Activated T-helper 17 cell treated with anti-CD3 and anti-CD28 coated beads, Interleukin-2, amount 50 U/mL, for 72 hours (primary cell): ENCODE measurements around the gene MORC3. TPM values are rescaled to one million over a fixed set of nuclear protein-coding genes. Genes with fewer than 3 reads are reported as not detected.
A peak's percentile ranks its signal among the peaks of the same experiment; 100 is the strongest.
"Not testable (repeated sequence)": the region's sequence is repeated elsewhere in the genome, so short reads cannot be mapped to it uniquely, and the experiment has no call there.

Experiments used
- ATAC-seq: fragments of 150-1000 bp; cut with Tn5 transposase; replicated peaks from 2 replicates; pipeline ENCODE4 v1.10.0; 2021; ENCODE audit warnings: mild to moderate bottlenecking, moderate library complexity
- H3K27ac Mint-ChIP-seq: one replicate; pipeline ENCODE4 v1.8.0; 2022; ENCODE audit warnings: mixed read lengths
- H3K27me3 Mint-ChIP-seq: one replicate; pipeline ENCODE4 v1.8.0; 2022; ENCODE audit warnings: mixed read lengths
- H3K36me3 Mint-ChIP-seq: one replicate; pipeline ENCODE4 v1.8.0; 2022; ENCODE audit warnings: low read depth, mild to moderate bottlenecking, mixed read lengths
- H3K4me1 Mint-ChIP-seq: one replicate; pipeline ENCODE4 v1.8.0; 2022; ENCODE audit warnings: mixed read lengths
- H3K4me3 Mint-ChIP-seq: one replicate; pipeline ENCODE4 v1.8.0; 2022; ENCODE audit warnings: mild to moderate bottlenecking, mixed read lengths
- H3K9me3 Mint-ChIP-seq: one replicate; pipeline ENCODE4 v1.8.0; 2022; ENCODE audit warnings: mixed read lengths
- total RNA-seq, 2 donors: library from RNA; stranded (reverse); gene quantifications; one replicate each; pipeline ENCODE4 v1.2.3, GENCODE V29; 2022

The MORC3 gene
- total RNA-seq, 2 donors from 2014 or later = 29.5 to 52.4 TPM

- H3K27me3 Mint-ChIP-seq, ATAC-seq, H3K4me3 Mint-ChIP-seq, H3K27ac Mint-ChIP-seq, H3K9me3 Mint-ChIP-seq, H3K4me1 Mint-ChIP-seq: not testable (repeated sequence)
- peaks cover 11% of the 10 kb centered on the region for H3K36me3 Mint-ChIP-seq
Measured at GRCh38 chr21:36316045-36316444, 4.0 kb upstream of the MORC3 start.

- Mint-ChIP-seq H3K4me3 (no peak overlapping the region), H3K9me3 (no peaks in the 10 kb centered on the region), H3K36me3 (peaks cover 20% of the 10 kb centered on the region), H3K27ac (no peak overlapping the region), H3K27me3 (no peaks in the 10 kb centered on the region), H3K4me1 (peaks cover 10% of the 10 kb centered on the region)
- no peak for ATAC-seq
Measured at GRCh38 chr21:36316872-36317484, 3.0 kb upstream of the MORC3 start.

- H3K9me3 Mint-ChIP-seq, ATAC-seq, H3K27me3 Mint-ChIP-seq: not testable (repeated sequence)
- Mint-ChIP-seq H3K36me3 (peaks cover 41% of the 10 kb centered on the region), H3K27ac (peak overlapping the region; percentile 97), H3K4me3 (peak overlapping the region; percentile 95), H3K4me1 (peaks cover 25% of the 10 kb centered on the region)
Measured at GRCh38 chr21:36319406-36319766, 611 bp upstream of the MORC3 start.

DNA sequence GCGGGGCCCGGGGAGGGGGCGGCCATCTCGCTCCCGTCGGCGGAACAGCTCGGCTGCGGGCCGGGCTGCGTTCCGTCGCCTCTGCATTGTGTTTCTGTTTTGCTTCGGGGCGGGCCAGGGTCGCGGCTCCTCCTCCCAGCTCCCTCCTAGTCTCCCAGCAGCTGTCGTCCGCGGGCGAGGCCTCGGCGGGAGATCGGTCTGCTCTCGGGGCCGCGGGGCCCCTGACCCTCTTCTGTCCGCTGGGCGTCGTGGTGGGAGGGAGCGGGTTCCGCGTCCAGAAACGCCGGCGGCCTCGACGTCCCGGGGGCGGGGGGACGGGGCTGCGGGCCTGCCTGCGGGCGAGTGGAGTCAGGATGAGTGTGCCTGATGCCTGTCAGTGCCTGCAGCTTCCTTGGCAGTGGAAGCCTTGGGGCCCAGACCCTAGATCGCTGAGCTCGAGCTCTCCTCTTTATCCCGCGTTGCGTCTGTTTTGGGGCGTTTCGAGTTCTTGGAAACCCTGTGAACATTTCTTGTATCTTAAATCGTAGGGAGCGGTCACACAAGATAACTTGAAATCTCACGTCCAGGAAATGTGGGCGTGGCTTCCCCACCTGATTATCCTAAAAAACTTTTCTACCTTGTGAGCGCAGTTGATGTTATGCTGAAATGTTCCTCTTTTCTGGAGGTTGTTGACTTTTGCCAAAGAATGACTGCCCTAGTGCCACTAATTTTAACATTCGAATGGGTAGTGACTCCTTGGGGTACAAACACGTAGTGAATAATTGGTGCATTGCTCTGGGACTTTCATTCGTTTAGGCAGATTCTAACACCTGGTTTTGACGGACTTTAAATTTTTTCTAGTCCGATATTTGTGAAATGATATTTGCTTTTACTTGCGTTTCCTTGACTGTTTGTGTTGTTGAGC lies 676 bp downstream of the MORC3 start:
- peak overlapping the region; percentile 77 for H3K27ac Mint-ChIP-seq
- peak overlapping the region; percentile 95 for H3K4me3 Mint-ChIP-seq
- no peaks in the 10 kb centered on the region for H3K27me3 Mint-ChIP-seq
- H3K9me3 Mint-ChIP-seq = no peaks in the 10 kb centered on the region
- H3K4me1 Mint-ChIP-seq = peaks cover 29% of the 10 kb centered on the region
- H3K36me3 Mint-ChIP-seq = peaks cover 54% of the 10 kb centered on the region
- ATAC-seq = peak; percentile 61

DNA sequence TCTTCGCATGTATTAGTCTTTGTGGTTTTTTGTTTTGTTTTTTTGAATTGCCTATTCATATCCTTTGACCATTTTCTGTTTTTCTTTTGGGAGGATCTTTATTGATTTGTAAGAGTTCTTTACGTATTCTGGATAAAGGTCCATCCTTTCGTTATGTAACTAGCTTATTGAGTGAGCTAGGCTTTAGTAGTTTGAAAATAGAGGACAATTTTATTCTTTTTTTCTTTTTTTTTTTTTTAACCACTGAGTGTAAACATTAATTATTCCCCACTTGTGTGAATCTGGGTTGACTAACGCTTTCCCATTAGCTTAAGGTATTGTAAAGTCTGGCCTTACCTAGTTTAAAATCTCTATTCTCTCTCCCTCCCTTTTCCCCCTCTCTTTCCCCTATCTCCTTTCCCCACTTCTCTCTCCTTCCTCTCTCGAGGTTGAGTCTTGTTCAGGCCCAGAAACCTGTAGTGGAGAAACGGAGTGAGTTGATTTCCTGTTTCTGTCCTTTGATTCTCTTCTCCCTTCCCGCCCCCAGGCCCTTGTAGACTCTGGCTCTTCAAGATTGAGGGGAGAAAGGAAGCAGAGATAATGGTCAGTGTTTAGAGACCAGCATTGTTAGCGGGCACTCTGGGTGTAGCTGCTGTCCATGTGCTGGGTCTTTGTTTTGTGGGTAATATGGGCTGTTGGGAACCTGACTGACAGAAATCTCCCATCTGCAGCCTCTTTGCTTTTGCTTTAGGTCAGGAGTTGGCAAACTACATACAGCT lies 1.5 kb downstream of the MORC3 start:
- H3K4me3 Mint-ChIP-seq = peak overlapping the region; percentile 95
- H3K36me3 Mint-ChIP-seq = peaks cover 55% of the 10 kb centered on the region
- H3K4me1 Mint-ChIP-seq = peaks cover 29% of the 10 kb centered on the region
- no peaks in the 10 kb centered on the region for H3K27me3 Mint-ChIP-seq
- peak overlapping the region; percentile 77 for H3K27ac Mint-ChIP-seq
- ATAC-seq = no peak
- no peaks in the 10 kb centered on the region for H3K9me3 Mint-ChIP-seq

DNA sequence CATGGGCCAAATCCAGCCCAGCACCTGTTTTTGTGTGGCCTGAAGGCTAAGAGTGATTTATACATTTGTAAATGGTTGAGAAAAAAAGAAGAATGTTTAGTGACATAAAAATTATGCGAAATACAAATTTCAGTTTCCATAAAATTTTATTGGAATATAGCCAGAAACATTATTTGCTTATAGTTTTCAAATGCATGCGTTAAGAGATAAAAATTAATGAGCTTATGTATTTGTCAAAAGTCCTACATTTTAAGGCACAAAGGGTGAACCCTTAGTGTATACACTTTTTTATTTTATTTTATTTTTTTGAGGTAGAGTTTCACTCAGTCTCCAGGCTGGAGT lies 2.1 kb downstream of the MORC3 start:
- ATAC-seq = no peak
- H3K36me3 Mint-ChIP-seq = peaks cover 56% of the 10 kb centered on the region
- H3K4me1 Mint-ChIP-seq = peaks cover 29% of the 10 kb centered on the region
- no peaks in the 10 kb centered on the region for H3K9me3 Mint-ChIP-seq
- H3K27me3 Mint-ChIP-seq = no peaks in the 10 kb centered on the region
- peak overlapping the region; percentile 77 for H3K27ac Mint-ChIP-seq
- H3K4me3 Mint-ChIP-seq = peak overlapping the region; percentile 95

DNA sequence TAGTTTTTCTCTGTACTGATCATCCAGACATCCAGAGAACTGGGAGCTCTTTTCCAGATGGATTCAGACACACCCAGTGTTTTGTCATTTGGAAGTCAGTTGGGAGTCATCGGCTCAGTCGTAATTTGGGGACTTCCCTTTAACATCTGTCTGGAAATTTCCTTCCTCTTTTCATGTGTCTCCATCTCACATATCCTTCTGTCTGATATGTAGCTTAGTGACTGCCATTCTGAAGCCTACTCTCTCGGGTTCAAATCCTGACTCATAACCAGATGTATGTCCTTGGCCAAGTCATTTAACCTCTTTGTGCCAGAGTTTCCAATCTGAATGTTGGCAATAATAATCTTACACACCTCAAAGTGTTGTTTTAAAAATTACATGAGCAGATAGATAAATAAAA lies 3.0 kb downstream of the MORC3 start:
- H3K4me1 Mint-ChIP-seq = peaks cover 29% of the 10 kb centered on the region
- ATAC-seq = no peak

GRCh38 chr21:36325373-36326010 lies 5.5 kb downstream of the MORC3 start:
- peaks cover 31% of the 10 kb centered on the region for H3K4me1 Mint-ChIP-seq

More for the DNA sequence above, 3.0 kb downstream of the MORC3 start:
- H3K4me3 Mint-ChIP-seq = peak overlapping the region; percentile 95
- H3K27ac Mint-ChIP-seq = peak overlapping the region; percentile 79
- peaks cover 60% of the 10 kb centered on the region for H3K36me3 Mint-ChIP-seq
- no peaks in the 10 kb centered on the region for H3K9me3 Mint-ChIP-seq
- H3K27me3 Mint-ChIP-seq = no peaks in the 10 kb centered on the region

GRCh38 chr21:36330904-36331303 lies 10.9 kb downstream of the MORC3 start:
- Mint-ChIP-seq H3K4me1 (peaks cover 12% of the 10 kb centered on the region), H3K4me3 (no peak overlapping the region), H3K27me3 (no peaks in the 10 kb centered on the region), H3K27ac (peak overlapping the region; percentile 40), H3K9me3 (no peaks in the 10 kb centered on the region), H3K36me3 (peaks cover 68% of the 10 kb centered on the region)
- ATAC-seq = peak; percentile 64

More at GRCh38 chr21:36325373-36326010, 5.5 kb downstream of the MORC3 start:
- Mint-ChIP-seq H3K36me3 (peaks cover 75% of the 10 kb centered on the region), H3K9me3 (no peaks in the 10 kb centered on the region), H3K27ac (no peak overlapping the region), H3K4me3 (no peak overlapping the region), H3K27me3 (no peaks in the 10 kb centered on the region)
- ATAC-seq = no peak

DNA sequence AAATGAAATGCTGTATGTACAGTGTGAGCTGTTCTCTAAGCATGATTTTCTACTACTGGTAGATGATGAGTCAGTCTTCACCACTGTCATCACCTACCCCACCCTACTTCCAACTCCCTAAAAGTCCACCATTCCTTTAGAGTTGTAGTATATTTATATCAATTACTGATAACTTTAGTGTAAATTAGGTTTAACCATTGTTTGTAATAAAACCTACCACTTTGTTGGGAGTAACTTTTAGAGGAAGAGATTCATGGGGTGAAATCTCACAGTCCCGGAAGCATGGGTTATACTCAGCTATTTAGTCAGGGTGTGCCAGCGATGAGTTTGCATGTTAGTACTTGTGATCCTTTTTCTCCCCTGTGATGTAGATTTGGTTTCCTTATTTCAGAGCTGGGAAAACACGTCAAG lies 17.1 kb downstream of the MORC3 start:
- Mint-ChIP-seq H3K27ac (no peak overlapping the region), H3K4me1 (peaks cover 8% of the 10 kb centered on the region), H3K36me3 (peaks cover 97% of the 10 kb centered on the region), H3K27me3 (no peaks in the 10 kb centered on the region), H3K4me3 (no peak overlapping the region), H3K9me3 (no peaks in the 10 kb centered on the region)
- ATAC-seq = peak; percentile 66

GRCh38 chr21:36338975-36339374 lies 19.0 kb downstream of the MORC3 start:
- H3K4me1 Mint-ChIP-seq = peaks cover 8% of the 10 kb centered on the region
- H3K9me3 Mint-ChIP-seq = no peaks in the 10 kb centered on the region
- no peak for ATAC-seq

GRCh38 chr21:36342581-36342980 lies 22.6 kb downstream of the MORC3 start:
- not testable (repeated sequence) for H3K9me3 Mint-ChIP-seq, ATAC-seq, H3K4me3 Mint-ChIP-seq, H3K27me3 Mint-ChIP-seq, H3K27ac Mint-ChIP-seq, H3K4me1 Mint-ChIP-seq
- H3K36me3 Mint-ChIP-seq = peaks cover 100% of the 10 kb centered on the region

More at GRCh38 chr21:36338975-36339374, 19.0 kb downstream of the MORC3 start:
- Mint-ChIP-seq H3K27ac (no peak overlapping the region), H3K27me3 (no peaks in the 10 kb centered on the region), H3K36me3 (peaks cover 100% of the 10 kb centered on the region), H3K4me3 (no peak overlapping the region)

- Mint-ChIP-seq H3K27ac (no peak overlapping the region), H3K4me1 (no peaks in the 10 kb centered on the region), H3K27me3 (no peaks in the 10 kb centered on the region), H3K9me3 (no peaks in the 10 kb centered on the region), H3K4me3 (no peak overlapping the region), H3K36me3 (peaks cover 98% of the 10 kb centered on the region)
- no peak for ATAC-seq
Measured at GRCh38 chr21:36344931-36345330, 24.9 kb downstream of the MORC3 start.

DNA sequence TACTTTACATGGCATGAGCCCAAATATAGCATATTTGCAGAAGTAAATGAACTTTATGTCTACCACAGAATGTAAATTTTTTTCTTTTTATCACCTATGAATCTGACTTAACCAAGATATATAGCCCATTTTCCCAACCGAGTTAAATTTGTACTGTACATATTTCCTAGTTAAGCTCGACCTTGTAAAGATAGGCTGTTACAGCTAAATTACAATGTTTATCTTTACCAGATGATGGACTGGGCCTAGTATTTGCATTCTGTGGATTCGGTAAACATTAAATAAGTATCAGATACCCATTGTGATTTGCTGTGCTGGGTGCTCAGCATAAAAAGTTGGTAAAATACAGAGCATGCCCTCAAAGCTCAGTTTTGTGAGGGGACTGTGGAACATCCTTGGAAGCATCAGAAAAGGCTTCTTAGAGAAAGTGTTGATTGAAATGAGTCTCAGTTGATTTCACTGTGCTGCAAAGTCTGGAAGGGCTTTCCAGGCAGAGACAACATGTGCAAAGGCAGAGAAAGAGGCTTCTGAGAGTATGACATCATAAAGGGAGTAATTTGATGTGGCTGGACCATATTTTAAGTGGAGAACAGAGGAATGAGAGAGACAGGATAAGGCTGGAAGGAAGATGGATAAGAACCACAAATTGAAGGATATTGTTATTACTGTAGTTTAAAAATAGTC lies 27.4 kb downstream of the MORC3 start:
- no peaks in the 10 kb centered on the region for H3K4me1 Mint-ChIP-seq
- no peaks in the 10 kb centered on the region for H3K9me3 Mint-ChIP-seq
- H3K4me3 Mint-ChIP-seq = no peak overlapping the region
- no peak overlapping the region for H3K27ac Mint-ChIP-seq
- H3K27me3 Mint-ChIP-seq = no peaks in the 10 kb centered on the region
- H3K36me3 Mint-ChIP-seq = peaks cover 98% of the 10 kb centered on the region
- ATAC-seq = no peak
